ENCODE measurements around the gene THRB.

THRB gene

DNA sequence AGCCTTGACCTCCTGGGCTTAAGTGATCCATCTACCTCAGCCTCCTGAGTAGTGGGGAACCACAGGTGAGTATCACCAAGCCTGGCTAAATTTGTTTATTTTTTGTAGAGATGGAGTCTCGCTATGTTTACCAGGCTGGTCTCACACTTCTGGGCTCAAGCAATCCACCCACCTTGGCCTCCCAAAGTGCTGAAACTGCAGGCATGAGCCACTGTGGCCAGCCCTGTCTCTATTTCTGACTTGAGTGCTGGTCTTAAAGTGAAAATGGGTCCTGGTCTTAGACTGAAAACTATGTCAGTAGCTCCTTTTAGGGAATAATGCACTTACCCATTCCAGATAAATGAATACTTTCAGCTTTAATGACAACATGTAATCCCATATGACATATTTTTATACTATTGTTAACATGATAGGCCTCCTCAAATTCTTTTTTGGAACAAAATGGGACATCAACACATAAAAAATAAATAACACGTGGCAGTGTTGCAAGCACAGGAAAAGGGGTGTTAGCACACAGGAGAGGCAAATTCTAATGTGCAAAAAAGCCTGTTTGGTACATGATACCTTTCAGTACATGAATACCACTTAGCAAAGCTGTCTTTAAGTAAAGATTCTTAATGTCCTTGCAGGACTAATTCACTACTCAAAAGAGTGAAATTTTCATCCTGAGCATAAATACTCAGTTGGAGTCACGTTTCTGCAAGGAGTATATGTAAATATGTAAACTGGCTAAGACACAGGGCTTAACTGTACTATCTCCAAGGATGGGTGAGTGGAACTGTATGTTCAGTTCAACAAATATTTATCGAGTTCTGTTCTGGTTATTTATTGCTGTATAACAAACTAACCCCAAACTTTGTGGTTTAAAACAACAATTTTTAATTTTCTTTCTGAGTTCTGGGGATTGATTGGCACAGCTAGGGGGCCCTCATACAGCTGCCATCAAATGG lies 354.9 kb downstream of the THRB start:
- no peak for DNase-seq (ENCODE audit: low read depth)

DNA sequence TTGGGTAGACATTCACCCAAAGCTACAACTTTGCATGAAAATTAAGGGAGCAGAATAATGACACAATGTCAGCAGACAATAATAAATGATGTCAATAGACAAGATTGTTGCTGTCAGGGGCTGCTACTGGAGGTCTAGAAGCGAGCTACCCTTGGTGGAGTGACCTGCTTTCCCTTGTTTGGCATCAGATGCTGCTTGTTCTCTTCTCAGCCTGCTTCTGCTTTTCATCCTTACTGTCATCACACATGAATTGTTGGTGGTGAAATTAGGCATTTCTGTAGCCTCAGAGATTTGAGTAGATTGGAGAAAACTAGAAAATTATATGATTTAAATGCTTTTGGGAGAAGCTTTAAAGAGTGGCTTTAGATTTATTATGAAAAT lies 355.8 kb downstream of the THRB start:
- DNase-seq (ENCODE audit: low read depth) = no peak

DNA sequence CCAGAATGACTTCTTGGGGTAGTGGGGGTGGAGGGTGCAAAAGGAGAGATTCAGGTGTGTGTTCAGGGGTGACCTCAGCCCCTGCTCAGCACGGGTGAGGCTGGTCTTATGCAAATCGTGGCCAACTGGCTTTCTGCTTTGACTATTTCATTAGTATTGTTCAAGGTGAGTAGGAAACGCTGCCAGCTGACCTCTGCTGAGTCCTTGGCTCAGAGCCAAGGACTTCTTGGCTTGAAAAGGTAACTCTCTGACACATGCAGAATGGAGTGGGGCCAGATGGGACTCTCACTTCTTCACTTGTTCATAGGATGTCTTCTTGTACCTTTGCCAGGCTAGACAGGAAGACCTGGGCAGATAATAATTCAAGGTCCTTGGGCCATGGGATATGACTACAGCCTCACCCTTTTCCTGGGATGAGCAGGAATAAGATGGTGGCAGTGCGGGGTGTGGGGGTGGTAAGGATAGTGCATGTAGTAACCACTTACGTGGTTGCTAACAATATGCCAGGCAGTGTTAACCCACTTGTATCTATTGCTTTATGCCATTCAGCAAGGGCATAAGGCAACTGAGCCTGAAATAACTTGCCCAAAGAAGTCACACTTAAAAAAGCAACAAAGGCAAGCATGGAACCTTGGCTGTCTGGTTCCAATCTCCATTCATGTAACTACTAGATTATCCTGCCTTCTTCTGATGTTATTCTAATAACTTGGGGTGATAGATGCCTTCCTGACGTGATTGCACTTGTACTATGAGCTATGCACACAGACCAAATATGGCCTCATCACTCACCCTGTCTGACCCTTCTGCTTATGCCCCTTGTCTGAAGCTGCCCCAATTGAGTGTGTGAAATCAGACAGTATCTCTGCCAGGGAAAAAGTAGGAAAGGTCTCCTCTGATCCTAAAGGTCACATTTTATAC lies 356.4 kb downstream of the THRB start:
- DNase-seq (ENCODE audit: low read depth) = no peak

DNA sequence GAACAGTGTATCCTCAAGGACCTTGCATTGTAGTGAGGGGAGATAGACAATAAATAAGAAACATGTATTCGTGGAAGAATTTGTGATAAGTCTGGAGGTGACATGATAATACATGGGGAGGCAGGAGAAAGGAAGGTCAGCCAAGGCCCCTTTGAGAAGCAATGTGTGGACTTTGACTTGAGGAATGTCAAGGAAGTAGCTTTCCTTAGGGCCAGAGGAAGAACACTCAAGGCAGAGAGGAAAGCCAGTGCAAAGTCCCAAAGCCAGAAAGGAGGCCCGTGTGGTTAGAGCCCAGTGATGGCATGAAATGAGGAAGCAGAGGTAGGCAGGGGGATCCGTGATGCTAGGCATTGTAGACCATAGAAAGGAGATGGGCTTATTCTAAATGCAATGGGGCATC lies 357.3 kb downstream of the THRB start:
- no peak for DNase-seq (ENCODE audit: low read depth)

DNA sequence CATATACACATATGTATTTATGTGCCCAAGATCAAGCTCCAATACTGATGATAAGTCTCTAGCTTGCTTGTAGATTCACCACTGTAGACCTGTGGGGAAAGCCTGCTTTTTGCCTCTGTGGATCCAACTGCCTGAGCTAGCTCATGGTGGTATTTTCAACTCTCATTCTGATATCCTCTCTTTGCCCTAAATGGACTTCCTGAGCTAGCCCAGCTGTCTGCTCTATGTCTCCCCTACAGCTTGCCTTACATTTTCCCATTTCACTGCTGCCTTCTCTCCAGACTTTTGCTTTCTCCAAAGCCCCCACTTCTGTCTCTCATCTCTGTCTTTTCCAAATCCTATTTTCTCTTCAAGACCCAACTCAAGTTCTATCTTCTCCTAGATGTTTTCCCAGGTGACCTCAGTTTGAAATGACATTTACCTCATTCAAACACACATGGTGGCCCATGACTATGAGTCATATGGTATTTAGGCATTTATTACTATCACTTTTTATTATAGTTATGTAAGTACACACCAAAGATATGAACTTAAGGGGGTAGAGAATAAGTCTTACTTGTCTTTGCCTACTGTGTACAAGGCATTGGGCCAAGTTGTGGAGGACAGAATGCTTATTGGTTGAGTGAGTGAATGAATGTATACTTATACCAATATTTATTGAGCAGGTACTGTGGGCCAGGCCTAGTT lies 357.9 kb downstream of the THRB start:
- DNase-seq (ENCODE audit: low read depth) = no peak

DNA sequence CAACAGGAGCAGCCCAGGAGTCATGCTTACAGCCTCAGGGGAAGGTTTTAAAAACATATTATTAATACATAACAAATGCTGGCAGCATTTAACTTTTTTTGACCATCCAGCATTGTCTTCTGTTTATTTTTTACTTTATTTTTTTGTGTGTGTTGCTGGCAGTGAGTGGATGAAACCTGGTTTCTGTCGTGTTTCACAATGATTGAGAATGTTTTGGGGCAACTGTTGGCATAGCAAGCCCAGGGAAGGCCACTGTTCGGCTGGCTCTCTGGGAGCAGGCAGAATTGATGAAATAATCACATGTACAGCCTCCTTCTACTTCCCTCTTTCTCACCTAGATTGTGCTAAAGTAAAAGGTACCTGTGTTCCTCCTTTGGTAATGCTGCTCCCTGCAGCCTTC lies 359.4 kb downstream of the THRB start:
- no peak for DNase-seq (ENCODE audit: low read depth)

DNA sequence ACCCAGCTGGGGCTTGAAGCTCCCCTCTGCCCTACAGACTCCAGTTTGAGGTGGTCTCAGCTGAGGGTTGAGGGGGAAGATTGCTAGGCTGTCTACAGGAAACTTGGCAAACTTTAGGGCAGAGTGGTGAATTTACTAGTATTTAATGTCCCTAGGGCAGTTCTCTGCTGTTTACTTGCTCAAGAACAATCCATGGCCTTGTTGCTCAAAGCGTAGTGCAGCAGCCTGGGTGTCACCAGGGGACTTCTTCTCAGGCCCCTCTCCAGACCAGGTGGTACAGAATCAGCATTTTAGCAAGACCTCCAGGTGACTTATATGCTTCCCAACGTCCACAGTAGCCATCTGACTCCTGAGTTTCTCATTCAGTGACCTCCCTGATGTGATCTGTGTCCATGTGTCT lies 360.7 kb downstream of the THRB start:
- no peak for DNase-seq (ENCODE audit: low read depth)

DNA sequence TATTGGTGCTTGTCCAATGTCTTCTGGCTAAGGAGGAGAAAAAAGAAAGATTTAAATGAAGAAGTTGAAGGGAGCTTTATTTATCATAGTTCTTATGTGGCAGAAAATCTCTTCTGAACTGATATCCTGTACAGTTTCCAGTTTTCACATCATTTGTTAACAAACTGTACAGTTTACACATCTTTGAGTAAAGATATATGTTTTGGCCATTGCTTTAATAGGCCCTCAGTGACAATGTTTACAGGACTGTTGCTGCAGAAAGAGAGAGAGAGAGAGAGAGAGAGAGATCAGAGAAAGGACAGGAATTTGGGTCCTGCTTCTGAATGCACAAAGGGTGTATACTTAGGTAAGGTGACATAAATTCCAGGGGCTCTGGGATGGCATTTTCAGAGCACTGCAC lies 361.2 kb downstream of the THRB start:
- DNase-seq (ENCODE audit: low read depth) = no peak

DNA sequence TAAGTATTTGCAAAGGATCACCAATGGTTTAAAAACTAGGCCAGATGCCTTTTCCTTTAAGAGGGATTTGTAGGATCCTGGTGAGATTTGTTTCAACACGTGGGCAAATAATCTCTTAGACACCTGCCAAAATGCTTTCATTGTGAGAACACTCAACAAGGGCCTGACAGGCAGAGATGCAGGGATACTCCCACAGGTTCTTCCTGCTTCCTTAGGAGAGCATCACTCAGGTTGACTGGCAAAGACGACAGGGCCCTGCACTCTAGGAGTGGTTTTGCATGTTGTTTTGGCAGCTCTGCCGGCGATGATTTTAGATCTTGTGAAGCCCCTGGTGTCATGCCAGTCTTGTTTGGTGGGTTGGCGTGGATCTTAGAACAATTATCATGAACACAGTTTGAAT lies 365.1 kb downstream of the THRB start:
- no peak for DNase-seq (ENCODE audit: low read depth)

DNA sequence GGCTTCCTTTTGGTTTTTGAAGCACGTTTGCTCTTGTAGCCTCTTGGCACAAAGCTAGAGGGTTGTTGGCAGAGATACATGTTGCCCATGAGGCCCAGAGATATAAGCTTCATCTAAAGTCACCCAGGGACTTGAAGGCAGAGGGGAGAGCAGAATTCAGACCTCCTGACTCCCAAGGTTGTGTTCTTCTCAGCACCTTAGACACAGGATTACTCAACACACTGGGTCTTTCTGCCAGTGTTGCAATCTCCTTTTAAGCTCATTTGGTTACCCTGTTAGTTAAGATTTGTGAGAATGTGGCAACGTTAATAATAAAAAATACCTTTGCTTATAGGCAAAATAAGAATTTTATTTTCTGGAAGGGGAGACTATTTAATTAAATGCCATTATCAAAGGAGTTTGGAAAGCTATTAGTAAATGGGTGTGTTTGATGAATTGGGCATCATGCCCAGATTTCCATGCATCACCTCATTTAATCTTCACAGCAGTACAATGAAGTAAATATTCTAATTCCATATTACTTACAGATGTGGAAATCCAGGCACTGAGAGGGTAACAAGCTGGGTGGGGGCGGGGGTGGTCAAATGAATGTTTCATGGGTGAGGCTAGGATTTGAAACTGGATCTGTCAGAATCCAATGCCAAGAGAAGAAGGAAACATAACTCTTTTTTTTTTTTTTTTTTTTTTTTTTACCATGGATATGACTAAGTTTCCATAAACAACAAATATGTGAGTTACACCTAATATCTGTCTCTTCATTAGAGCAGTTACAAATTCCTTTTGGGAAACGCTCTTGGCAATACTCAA lies 366.2 kb downstream of the THRB start:
- DNase-seq (ENCODE audit: low read depth) = no peak

DNA sequence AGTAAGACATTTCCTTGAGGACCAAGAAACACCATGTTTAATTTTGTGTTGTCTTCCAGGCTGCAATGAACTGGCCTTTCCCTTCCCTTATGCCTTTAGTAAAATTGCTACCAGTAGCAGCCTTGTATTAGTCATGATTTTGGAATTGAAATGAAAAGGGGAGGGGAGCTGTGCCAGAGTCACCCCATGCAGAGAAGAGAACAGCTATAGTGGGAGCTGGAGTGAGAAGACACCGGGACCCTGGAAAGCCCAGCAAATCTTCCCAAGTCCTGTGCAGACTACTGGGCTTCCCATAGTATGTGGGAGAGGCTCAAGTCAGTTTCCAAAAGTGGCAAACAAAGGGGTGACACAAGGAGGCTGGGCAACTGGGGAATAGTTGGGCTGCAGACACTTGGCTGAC lies 371.1 kb downstream of the THRB start:
- no peak for DNase-seq (ENCODE audit: low read depth)

DNA sequence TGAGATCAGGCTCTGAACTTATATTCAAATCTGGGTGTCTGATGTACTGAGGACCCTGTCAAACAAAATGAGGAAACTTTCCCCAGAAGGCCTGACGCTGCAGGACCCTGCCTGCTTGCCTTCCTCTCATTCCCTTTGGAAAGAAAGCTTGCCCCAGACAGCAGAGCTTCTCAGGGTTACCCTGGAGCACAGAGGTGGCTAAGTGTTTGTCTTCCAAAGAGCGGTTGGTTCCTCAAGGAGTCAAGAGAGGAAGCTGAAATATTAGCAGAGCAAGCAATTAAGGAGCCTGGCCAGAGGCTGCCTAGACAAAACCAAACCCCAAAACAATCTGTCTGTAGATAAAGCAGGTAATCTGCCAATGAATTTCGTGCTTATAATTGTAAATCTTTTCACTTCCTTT lies 374.2 kb downstream of the THRB start:
- DNase-seq (ENCODE audit: low read depth) = no peak

DNA sequence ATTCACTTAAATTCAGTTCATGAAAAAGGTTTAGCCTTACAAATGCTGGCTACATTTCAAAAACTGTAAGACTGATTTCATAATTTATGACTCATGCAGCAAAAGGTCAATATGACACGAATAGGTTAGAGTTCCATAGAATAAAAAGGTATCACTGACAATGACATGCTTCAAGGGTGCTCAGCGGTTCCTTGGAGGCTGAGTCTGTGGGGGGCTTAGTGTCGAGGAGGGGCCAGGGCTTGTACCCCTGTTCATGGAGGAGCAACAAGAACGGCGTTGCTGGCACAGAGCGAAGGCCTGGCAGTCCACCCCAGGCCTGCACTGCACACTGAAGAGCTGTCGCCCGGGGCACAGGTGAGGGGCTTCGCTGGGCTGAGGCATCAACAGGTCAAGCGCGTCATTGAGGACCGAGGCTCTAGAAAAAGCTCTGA lies 375.3 kb downstream of the THRB start:
- DNase-seq (ENCODE audit: low read depth) = no peak

DNA sequence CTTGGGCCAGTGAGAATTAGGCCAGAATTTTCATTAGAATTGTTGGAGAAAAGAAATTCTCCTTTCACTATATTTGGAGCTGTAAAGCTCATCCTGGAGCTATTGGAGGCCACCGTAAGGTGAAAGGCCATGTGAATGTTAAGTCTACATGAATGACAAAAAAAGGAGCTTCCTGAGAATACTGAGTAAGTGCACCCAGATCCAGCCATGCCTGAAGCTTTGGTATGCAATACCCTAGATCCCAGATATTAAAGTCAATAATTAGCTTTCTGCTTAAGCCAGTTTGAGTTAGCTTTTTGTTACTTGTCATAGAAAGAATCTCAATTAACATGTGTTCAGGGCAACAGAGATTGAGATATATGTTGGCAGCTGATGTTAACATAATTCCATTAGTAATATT lies 377.1 kb downstream of the THRB start:
- DNase-seq (ENCODE audit: low read depth) = no peak

DNA sequence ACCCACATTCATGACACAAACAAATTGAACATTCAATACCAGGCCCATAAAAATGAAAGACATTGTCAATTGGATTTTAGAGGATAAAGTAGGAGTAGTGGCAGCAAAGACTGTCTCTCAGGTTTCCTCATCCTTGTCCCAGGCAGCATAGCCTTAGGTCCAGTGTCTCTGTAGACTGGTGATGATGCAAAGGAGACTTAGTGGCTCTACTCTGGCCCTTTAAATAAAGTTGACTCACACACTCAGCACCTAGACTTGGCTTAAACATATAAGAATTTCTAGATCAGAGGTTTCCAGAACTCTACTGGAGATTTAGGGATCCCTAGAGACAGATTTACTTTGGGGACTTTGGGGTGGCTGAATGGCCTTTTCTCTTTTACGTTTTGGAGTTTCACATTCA lies 382.9 kb downstream of the THRB start:
- no peak for DNase-seq (ENCODE audit: low read depth)

DNA sequence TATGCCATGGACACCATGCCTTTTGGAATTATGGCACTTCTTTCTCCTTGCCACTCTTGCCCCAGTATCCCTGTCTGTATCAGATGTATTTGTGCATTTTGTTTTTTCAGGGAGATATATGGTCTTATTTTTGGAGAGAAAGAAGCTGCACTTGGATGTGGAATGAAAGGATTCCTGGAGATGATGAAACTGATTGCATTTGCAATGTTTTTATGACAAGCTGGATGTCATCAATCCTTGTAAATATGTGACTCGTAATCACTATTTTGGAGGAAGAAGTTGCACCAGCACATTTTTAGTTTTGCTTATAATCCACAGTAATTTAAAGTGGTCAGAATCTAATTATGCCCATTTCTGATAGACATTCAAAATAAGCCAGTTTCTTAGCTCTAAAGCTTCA lies 384.6 kb downstream of the THRB start:
- no peak for DNase-seq (ENCODE audit: low read depth)

DNA sequence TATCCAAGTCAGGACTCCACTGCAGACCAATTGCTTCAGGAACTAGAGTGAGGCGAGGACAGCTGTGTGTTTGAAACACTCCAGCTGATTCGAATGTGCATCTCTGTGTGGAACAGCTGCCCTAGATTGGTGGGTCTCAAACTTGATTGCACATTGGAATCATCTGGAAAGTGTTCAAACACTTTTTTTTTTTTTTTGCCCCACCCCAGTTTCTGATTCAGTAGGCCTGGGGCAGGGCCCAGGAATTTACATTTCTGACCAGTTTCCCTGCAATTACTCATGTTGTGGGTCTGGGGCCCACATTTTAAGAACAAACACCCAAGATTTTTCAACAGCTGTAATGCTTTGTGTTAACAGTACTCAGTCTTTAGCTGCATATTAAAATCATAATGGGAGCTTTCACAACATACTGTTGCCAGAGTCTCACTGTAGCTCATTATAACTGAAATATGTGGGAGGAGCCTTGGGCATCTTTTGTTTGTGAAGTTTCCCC lies 392.9 kb downstream of the THRB start:
- DNase-seq (ENCODE audit: low read depth) = no peak

DNA sequence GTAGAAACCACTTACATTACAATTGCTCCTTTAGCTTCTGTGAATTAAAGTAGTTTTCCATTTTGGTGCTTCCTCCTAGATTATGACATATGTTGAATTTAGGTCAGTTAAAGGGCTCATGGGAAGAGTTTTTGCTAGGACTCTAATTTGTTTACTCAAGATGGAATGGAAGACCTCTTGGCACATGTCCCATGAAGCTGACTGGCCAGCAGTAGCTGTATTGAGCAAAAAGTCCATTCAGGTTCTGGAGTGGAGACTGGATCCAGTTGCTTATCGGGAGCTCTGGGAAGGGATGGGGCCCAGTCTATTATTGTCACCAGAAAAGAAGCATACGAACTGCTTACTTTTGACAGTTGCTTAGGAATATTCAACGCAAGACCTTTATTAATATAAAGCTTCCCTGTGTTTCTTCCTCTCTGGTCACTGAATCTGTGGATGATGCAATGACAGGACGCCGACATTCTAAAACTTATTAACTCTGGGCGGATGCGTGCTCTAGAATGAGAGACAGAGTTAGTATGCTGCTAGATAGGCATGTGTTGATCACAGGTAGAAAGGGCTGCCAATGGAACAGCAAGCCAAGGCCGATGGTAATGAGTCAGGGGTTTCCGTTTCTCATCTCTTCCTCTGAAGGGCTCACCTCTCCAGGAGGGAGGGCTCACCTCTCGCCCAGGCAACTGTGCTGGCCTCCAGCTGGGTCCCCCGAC lies 393.8 kb downstream of the THRB start:
- DNase-seq (ENCODE audit: low read depth) = no peak

DNA sequence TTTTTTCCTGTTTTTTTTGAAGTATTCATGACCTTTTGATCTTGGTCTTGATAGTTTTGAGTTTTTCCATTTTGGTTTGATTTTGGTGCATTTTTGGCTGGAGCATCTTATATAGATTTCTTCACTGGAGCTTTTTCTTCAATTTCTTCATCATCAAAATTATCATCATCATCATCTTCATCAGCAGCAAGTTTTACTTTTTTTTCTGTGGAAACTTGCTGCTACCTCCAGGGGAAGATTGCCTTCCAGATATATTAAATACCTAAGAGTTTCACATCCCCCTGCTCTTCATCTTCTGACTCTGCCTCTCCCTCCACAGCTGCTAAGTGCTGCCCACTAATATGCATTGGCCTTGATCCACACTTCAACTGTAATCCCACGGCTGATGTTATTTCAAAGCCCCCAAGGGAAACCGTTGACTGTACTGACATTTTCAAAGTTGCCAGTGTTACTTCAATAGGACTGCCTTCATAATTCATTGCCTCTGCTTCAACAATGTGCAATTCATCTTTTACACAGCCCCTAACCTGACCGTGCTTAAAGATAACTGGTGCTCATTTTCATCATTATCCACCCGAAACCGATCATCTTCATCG lies 397.9 kb downstream of the THRB start:
- no peak for DNase-seq (ENCODE audit: low read depth)

DNA sequence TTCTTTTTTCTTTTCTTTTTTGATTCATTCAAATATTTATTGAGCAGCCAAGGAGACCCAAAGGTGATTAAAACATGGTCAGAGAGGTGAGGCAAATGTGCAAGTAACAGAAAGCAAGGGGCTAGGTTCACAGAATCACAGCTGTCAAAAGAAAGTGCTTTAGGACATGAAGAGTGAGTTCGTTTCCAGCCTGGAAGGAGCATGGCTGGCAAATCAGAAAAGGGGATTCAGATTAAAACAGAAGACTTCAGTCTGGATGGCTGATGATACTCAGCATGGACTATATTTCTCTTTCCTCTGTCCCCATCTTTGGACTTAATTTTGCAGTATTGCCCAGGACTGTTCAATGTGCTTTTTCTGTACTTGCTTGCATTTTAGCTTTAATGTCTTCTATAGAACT lies 398.4 kb downstream of the THRB start:
- no peak for DNase-seq (ENCODE audit: low read depth)
